ENCODE measurements around the gene STRADA. TPM values are rescaled to one million over a fixed set of nuclear protein-coding genes. Genes with fewer than 3 reads are reported as not detected.
"Not testable (repeated sequence)": the region's sequence is repeated elsewhere in the genome, so short reads cannot be mapped to it uniquely, and the experiment has no call there.

Gene STRADA
- total RNA-seq, 1 donor from 2014 or later: 16.3 TPM

DNA sequence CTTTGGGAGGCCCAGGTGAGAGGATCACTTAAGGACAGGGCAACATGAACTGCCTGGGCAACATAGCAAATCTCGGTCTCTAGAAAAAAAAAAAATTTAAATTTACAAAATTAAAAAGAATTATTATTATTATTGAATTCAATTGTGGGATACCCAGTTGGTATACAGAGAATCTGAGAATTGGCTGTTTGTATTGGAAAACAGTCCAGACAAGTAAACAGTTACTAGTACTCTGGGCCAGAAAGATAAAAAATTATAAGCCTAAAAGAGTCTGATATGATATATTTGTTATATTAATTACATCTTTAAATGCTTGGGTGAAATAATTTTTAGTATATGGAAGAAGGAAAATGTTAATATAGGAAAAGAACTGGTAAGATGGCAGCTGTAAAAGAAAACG lies 16.8 kb upstream of the STRADA start:
- DNase-seq (ENCODE audit: low read depth): no peak

DNA sequence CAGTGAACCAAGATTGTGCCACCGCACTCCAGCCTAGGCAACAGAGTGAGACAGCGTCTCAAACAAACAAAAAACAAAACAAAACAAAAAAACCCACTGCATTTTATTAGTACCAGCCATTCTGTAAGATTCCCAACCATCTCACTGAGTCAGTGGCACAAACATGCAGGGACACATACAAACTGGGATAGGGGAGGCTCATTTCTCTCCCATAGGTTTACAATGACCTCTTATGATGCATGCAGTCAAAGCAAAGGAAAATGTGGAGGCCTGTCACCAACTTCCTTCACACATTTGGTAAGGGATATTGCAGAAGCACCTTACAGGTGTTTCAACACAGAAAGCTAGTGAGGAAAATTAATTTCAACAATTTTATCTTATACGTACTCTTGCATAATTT lies 12.4 kb upstream of the STRADA start:
- no peak for DNase-seq (ENCODE audit: low read depth)

DNA sequence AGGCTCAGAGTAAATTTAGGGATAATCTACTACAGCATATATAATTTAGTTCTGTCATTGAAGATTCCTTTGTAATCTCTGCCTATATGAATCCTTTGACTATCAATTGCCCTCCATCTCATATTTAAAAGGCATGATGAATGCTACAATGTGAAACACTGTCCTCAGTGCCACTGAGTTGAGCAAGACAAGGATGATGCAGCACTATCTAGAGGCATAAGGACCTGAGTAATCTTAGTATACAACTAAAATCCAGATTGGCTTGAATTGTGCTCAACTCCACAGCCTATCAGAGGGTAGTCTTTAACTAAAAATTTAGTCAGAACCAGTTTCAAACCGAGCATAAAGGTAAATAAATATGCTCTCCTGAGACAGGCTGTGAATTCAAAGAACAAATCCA lies 11.6 kb upstream of the STRADA start:
- no peak for DNase-seq (ENCODE audit: low read depth)

DNA sequence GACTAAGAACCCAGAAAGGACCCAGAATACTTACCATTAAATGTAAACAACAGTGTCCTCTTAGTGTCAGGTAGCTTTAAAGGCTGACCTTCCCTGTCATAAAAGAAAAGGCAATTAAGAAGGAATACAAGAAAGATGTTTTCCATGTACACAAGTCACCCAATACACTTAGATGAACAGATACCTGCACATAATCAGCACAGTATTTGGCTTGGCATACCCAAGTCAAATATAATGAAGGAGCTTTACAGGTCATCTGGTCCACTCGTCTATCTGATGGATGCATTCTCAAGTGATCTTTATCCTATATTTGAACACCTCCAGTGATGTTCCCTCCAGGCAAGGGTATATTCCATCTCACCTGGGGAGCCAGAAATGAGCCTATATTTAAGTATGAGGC lies 11.1 kb upstream of the STRADA start:
- DNase-seq (ENCODE audit: low read depth): no peak

DNA sequence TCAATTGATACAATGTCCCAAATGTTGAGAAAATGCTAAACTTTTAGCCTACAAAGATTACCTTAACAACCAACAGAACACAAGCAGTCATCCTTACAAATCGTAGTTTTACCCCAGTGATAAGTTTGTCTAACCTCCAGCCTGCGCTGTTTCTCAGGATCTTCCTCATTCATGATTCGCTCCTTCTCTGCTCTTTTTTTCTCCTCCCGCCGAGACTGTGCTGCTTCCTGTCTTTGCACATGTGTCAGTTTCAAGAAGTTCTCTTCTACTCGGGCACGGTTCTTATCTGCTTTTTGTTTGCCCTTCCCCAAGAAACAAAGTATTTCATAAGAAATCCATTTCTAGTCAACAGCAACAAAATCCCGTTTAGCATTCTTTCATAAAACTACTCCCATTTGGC lies 10.2 kb upstream of the STRADA start:
- no peak for DNase-seq (ENCODE audit: low read depth)

- no peak for DNase-seq (ENCODE audit: low read depth)
These were observed 524 bp downstream of the STRADA start for GRCh38 chr17:63741143-63741407.

DNA sequence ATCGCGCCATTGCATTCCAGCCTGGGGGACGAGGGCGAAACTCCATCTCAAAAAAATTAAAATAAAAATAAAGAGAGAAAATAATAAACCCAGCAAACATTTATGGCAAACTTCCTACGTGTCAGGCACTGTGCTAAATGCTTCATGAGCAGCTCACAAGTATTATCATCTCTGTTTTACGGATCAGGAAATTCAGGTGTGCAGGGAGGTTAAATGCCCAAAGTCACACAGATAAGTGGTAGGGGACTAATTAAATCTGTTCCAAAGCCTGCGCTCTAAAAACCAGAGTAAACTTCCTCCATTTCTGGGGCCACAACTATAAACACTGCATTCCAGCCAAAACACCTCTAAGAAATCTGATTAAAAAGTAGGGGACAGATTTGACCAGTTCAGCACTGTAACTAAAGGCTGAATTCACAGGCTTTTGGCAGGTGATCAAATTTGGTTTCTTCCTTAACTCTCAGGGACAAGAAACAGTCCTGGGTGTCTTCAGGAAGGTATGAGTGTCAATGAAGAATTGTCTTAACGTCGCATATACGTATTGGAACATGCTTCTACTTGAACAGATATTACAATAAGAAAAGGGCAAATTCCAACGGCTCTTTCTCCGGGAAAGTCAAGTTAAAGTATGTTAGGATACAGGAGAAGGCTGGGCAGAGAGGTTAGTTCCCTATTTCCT lies 996 bp downstream of the STRADA start:
- peak; percentile 9 for DNase-seq (ENCODE audit: low read depth)

DNA sequence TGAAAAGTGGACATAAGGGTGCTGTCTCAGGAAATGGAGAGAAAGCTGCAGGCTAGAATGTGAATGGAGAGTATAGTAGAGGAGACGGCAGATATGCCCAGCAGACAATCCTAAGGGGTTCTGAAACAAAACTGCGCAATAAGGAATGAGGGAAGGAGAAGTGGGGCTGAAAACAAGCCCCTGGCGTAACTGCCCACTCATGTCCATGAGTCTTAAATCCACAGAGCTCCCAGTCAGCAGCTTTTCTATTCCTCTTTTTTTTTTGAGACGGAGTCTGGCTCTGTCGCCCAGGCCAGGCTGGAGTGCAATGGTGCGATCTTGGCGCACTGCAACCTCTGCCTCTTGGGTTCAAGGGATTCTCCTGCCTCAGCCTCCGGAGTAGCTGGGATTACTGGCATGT lies 5.9 kb downstream of the STRADA start:
- no peak for DNase-seq (ENCODE audit: low read depth)

GRCh38 chr17:63722403-63722802 lies 19.2 kb downstream of the STRADA start:
- DNase-seq (ENCODE audit: low read depth): no peak

DNA sequence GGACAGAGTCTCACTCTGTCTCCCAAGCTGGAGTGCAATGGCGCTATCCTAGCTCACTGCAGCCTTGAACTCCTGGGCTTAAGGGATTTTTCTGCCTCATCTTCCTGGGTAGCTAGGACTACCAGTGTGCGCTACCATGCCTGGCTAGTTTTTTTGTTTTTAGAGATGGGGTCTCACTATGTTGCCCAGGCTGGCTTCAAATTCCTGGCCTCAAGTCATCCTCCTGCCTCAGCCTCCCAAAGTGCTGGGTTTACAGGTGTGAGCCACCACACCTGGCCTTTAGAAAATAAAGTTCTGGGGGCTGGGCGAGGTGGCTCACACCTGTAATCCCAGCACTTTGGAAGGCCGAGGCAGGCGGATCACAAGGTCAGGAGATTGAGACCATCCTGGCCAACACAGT lies 21.4 kb downstream of the STRADA start:
- not testable (repeated sequence) for DNase-seq (ENCODE audit: low read depth)

- no peak for DNase-seq (ENCODE audit: low read depth)
These were observed 22.6 kb downstream of the STRADA start for GRCh38 chr17:63718988-63719387.

- DNase-seq (ENCODE audit: low read depth): no peak
These were observed 25.2 kb downstream of the STRADA start for GRCh38 chr17:63716426-63716825.

- DNase-seq (ENCODE audit: low read depth): peak; percentile 7
These were observed 26.9 kb downstream of the STRADA start for GRCh38 chr17:63714550-63715277.

GRCh38 chr17:63709110-63709509 lies 32.5 kb downstream of the STRADA start:
- no peak for DNase-seq (ENCODE audit: low read depth)

- DNase-seq (ENCODE audit: low read depth): no peak
These were observed 34.4 kb downstream of the STRADA start for GRCh38 chr17:63707151-63707550.

- no peak for DNase-seq (ENCODE audit: low read depth)
These were observed 35.1 kb downstream of the STRADA start for GRCh38 chr17:63706336-63707082.

DNA sequence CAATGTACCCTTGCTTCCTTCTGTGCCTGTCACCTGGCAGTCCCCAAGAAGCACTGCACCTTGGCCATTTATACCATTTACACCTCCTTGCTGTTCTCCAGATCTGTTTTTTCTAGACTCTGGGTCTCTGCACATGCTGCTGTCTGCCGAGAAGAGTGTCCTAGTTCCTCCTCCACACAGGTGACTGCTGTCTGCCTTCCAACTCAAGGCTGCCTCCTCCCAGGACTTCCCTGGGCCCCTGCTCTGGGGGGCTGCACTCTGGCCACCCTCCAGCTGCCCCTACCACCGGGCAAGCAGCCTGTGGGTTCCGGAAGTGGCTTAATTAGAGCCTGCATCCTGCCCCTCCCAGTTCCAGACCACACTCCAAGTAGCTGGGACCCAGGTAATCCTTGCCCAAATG lies 35.9 kb downstream of the STRADA start:
- DNase-seq (ENCODE audit: low read depth): no peak

- no peak for DNase-seq (ENCODE audit: low read depth)
These were observed 36.8 kb downstream of the STRADA start for GRCh38 chr17:63704836-63705235.

DNA sequence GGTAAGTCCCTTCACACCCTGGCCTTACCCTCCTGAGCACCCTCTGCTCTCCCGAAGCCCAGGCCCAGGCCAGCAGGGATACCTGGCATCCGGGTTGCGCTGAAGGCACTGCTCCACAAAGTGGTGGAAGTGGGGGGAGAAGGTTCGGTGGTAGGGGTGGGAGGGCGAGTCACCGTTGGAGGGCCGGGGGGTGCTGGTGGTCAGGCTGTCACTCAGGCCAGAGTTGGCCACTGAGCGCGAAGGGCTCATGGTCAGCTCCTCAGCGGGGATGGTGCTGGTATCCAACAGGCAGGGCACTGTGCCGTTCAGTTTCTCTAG lies 37.4 kb downstream of the STRADA start:
- DNase-seq (ENCODE audit: low read depth): no peak

GRCh38 chr17:63703556-63704258 lies 37.9 kb downstream of the STRADA start:
- no peak for DNase-seq (ENCODE audit: low read depth)

DNA sequence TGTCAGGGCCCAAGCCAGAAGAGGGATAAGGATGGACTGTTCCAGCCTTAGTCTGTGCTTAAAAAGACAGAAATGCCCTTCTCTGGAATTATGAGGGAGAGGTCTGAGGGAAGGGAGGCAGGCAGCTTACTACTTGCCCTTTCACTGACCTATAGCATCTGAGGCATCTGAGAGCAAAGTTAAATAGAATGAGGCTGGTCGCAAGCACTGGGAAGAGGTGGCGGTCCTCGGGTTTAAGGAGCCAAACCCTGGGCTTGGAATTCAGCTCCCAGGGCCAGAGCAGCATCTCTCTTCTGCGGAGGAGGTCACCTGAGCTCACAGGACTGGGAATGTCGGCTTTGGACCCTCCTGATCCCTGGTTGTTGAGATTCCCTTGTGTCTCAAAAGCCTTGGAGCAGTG lies 38.6 kb downstream of the STRADA start:
- no peak for DNase-seq (ENCODE audit: low read depth)

- no peak for DNase-seq (ENCODE audit: low read depth)
These were observed 38.9 kb downstream of the STRADA start for GRCh38 chr17:63702721-63703015.
